OCI-LY3 (cell line): ENCODE results near the gene LRRC8D.

Source experiments
- CTCF ChIP-seq: fragments of 200-600, 300-600 bp; sonication (generic); IDR thresholded peaks from 2 replicates; pipeline ENCODE4 v1.5.1; 2014; ENCODE audit warnings: antibody characterized with exemption, low read length, low read depth
- EZH2phosphoT487 ChIP-seq: fragments of 200-600 bp; shearing (Covaris generic); IDR thresholded peaks from 2 replicates; pipeline ENCODE4 v1.6.1; 2018; ENCODE audit warnings: antibody characterized with exemption, mixed run types, low read depth

GRCh38 chr1:89953929-89954328, 133.1 kb downstream of the LRRC8D start:
- TF ChIP-seq CTCF (no peak), EZH2phosphoT487 (no peak)
